ENCODE data around the gene CTCF.
A peak's percentile ranks its signal among the peaks of the same experiment; 100 is the strongest.

Gene CTCF

DNA sequence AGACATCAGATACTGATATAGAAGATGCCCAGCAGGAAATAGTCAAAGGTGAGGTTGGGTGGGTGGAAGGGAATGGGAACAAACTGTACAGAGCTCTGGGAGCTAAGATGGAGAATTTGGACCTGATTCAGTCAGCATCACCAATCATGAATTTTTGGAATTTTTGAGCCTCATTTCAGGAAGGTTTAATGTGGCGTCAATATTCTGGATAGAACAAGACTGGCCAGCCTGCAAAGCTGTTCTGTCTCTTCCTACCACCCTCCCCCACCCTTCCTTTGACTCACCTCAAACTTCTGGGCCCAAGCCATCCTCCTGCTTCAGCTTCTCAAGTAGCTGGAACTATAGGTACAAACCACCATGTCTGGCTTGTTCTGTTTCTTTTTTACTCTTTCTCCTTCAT lies 32.6 kb downstream of the CTCF start:
- no peak overlapping the region for H3K4me3 ChIP-seq (replicated peaks in 1 of 2; ENCODE audit: low read depth in 2 of 2, low read length in 2 of 2)
- peak; percentile 72 to 77 for DNase-seq (ENCODE audit: low read depth in 2 of 2)
- TF ChIP-seq, protein P1, sequence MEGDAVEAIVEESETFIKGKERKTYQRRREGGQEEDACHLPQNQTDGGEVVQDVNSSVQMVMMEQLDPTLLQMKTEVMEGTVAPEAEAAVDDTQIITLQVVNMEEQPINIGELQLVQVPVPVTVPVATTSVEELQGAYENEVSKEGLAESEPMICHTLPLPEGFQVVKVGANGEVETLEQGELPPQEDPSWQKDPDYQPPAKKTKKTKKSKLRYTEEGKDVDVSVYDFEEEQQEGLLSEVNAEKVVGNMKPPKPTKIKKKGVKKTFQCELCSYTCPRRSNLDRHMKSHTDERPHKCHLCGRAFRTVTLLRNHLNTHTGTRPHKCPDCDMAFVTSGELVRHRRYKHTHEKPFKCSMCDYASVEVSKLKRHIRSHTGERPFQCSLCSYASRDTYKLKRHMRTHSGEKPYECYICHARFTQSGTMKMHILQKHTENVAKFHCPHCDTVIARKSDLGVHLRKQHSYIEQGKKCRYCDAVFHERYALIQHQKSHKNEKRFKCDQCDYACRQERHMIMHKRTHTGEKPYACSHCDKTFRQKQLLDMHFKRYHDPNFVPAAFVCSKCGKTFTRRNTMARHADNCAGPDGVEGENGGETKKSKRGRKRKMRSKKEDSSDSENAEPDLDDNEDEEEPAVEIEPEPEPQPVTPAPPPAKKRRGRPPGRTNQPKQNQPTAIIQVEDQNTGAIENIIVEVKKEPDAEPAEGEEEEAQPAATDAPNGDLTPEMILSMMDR (IDR thresholded peaks at IDR 0.05; ENCODE audit: low read depth, low read length), result no peak

GRCh38 chr16:67598527-67598926 lies 36.2 kb downstream of the CTCF start:
- no peak overlapping the region for H3K4me3 ChIP-seq (replicated peaks in 1 of 2; ENCODE audit: low read depth in 2 of 2, low read length in 2 of 2)
- TF ChIP-seq, protein P1 (IDR thresholded peaks at IDR 0.05; ENCODE audit: low read depth, low read length), result no peak
- DNase-seq (ENCODE audit: low read depth in 2 of 2), result peak in 1 of 2 donors; percentile 82

- DNase-seq (ENCODE audit: low read depth in 2 of 2), result no peak
- no peak overlapping the region for H3K4me3 ChIP-seq (replicated peaks in 1 of 2; ENCODE audit: low read depth in 2 of 2, low read length in 2 of 2)
- TF ChIP-seq, protein P1 (IDR thresholded peaks at IDR 0.05; ENCODE audit: low read depth, low read length), result no peak
Observed at GRCh38 chr16:67605641-67606040, 43.3 kb downstream of the CTCF start.

- peak in 1 of 2 donors; percentile 21 for DNase-seq (ENCODE audit: low read depth in 2 of 2)
- TF ChIP-seq, protein P1 (IDR thresholded peaks at IDR 0.05; ENCODE audit: low read depth, low read length), result no peak
- H3K4me3 ChIP-seq (replicated peaks in 1 of 2; ENCODE audit: low read depth in 2 of 2, low read length in 2 of 2), result no peak overlapping the region
Observed at GRCh38 chr16:67606632-67607031, 44.3 kb downstream of the CTCF start.

GRCh38 chr16:67608364-67608763 lies 46.0 kb downstream of the CTCF start:
- TF ChIP-seq, protein P1 (IDR thresholded peaks at IDR 0.05; ENCODE audit: low read depth, low read length), result no peak
- DNase-seq (ENCODE audit: low read depth in 2 of 2), result no peak
- H3K4me3 ChIP-seq (replicated peaks in 1 of 2; ENCODE audit: low read depth in 2 of 2, low read length in 2 of 2), result no peak overlapping the region

DNA sequence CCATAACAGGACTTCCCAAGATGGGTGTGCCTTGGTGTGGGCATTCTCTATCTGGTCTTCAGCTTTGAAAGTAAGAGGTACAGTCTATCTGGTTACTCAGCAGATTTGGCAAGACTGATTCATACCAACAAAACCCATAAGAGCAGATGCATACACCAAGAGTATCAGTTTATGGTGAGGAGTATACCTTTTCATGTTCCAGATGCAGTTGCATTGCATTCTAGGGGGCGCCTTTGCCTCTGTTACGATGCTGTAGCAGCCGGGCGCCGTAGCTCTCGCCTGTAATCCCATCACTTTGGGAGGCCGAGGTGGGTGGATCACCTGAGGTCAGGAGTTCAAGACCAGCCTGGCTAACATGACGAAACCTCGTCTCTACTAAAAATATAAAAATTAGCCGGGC lies 51.5 kb downstream of the CTCF start:
- TF ChIP-seq, protein P1 (IDR thresholded peaks at IDR 0.05; ENCODE audit: low read depth, low read length), result no peak
- no peak overlapping the region for H3K4me3 ChIP-seq (replicated peaks in 1 of 2; ENCODE audit: low read depth in 2 of 2, low read length in 2 of 2)
- DNase-seq (ENCODE audit: low read depth in 2 of 2), result no peak

DNA sequence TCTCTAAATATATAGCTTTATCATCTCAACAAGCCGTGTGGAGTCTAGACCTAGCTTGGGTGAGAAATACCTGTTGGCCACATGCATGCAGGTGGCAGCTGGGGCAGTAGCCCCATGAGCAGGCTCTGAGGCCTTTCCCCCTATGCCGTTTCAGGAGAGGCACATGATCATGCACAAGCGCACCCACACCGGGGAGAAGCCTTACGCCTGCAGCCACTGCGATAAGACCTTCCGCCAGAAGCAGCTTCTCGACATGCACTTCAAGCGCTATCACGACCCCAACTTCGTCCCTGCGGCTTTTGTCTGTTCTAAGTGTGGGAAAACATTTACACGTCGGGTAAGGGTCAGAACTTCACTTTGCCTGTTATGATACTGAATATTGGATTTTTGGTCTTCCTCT lies 65.9 kb downstream of the CTCF start:
- no peak for DNase-seq (ENCODE audit: low read depth in 2 of 2)
- no peak overlapping the region for H3K4me3 ChIP-seq (replicated peaks in 1 of 2; ENCODE audit: low read depth in 2 of 2, low read length in 2 of 2)
- TF ChIP-seq, protein P1 (IDR thresholded peaks at IDR 0.05; ENCODE audit: low read depth, low read length), result no peak
